GM06990 (cell line): ENCODE results near the gene CRISPLD2.

Source experiments
- DNase-seq: peaks from one replicate; pipeline ENCODE4 v3.0.0-alpha.2; 2011; ENCODE audit not compliant: insufficient read length; ENCODE audit errors: extremely low read depth
- H3K27me3 ChIP-seq: replicated peaks from 2 replicates; pipeline ENCODE4 v1.6.0; 2011; ENCODE audit warnings: low read length; ENCODE audit not compliant: control insufficient read depth, insufficient read depth
- H3K36me3 ChIP-seq: 2 replicates; pipeline ENCODE4 v1.5.1; 2011; ENCODE audit warnings: low read length; ENCODE audit not compliant: control insufficient read depth, insufficient read depth
- H3K4me3 ChIP-seq: replicated peaks from 2 replicates; pipeline ENCODE4 v1.5.1; 2011; ENCODE audit warnings: low read depth, mild to moderate bottlenecking, control low read depth, low read length
- TF ChIP-seq, protein P1 (sequence below): IDR thresholded peaks from 2 replicates; pipeline ENCODE4 v1.5.1; 2011; ENCODE audit warnings: low read length, control low read depth, mild to moderate bottlenecking, inconsistent platforms; ENCODE audit not compliant: insufficient read depth, poor library complexity, severe bottlenecking

CRISPLD2 gene

DNA sequence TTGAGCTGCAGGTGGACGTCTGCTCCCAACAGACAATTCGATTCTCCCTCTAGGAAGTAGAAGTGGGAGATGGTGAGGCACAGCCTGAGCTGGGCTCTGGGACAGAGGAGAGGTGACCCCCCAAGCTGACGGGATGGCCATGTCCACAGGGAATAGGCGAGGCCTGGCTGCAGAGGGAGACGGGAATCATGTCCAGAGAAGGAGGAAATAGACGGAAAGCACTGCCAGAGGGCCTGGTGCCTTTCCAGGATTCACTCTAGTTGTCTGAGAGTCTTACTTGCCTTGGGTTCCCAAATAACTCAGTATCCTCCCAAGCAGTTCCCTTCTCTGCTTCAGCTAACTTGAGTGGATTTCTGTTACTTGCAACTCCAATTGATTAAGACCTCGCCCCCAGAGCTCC lies 4.3 kb upstream of the CRISPLD2 start:
- H3K27me3 ChIP-seq = no peaks in the 10 kb centered on the region; the same call in none of the 2 replicates

DNA sequence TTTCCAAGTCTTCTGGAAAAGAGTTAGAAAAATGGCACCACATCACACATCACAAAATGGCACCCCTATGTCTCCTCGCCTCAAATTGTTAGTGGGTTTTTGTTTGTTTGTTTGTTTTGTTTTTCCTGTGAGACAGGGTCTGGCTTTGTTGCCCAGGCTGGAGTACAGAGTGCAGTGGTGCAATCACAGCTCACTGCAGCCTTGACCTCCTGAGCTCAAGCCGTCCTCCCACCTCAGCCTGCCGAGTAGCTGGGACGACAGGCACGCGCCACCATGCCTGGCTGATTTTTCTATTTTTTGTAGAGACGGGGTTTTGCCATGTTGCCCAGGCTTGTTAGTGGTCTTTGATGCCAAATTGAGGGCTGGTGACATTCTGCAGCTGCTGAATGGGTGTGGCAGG lies 3.8 kb upstream of the CRISPLD2 start:
- Histone ChIP-seq H3K27me3 (no peaks in the 10 kb centered on the region; the same call in none of the 2 replicates), H3K4me3 (no peak overlapping the region), H3K36me3 (no peaks in the 10 kb centered on the region)
- no peak for DNase-seq
- TF ChIP-seq, protein P1, sequence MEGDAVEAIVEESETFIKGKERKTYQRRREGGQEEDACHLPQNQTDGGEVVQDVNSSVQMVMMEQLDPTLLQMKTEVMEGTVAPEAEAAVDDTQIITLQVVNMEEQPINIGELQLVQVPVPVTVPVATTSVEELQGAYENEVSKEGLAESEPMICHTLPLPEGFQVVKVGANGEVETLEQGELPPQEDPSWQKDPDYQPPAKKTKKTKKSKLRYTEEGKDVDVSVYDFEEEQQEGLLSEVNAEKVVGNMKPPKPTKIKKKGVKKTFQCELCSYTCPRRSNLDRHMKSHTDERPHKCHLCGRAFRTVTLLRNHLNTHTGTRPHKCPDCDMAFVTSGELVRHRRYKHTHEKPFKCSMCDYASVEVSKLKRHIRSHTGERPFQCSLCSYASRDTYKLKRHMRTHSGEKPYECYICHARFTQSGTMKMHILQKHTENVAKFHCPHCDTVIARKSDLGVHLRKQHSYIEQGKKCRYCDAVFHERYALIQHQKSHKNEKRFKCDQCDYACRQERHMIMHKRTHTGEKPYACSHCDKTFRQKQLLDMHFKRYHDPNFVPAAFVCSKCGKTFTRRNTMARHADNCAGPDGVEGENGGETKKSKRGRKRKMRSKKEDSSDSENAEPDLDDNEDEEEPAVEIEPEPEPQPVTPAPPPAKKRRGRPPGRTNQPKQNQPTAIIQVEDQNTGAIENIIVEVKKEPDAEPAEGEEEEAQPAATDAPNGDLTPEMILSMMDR = no peak

More for the DNA sequence above, 4.3 kb upstream of the CRISPLD2 start:
- Histone ChIP-seq H3K36me3 (no peaks in the 10 kb centered on the region), H3K4me3 (no peak overlapping the region)
- no peak for DNase-seq
- TF ChIP-seq, protein P1 = no peak

DNA sequence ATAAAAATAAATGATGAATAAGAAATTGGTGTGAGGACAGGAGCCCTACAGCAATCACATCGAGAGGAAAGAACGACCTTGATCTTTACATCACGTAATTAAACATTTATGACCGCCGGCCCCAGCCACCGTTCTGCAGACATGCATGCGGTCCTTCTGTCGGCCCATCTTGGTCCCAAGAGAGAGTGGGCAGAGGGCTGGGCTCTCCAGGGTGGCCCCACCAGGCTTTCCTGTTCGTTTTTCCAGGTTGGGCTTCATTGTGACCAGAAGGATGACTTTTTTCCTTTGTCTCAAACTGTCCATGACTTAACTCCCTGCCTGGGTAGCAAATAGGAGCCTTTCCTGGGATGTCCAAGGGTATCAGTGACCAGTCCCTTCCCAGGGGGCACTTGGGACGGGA lies 3.3 kb upstream of the CRISPLD2 start:
- TF ChIP-seq, protein P1 = no peak
- DNase-seq = no peak
- Histone ChIP-seq H3K4me3 (no peak overlapping the region), H3K27me3 (no peaks in the 10 kb centered on the region; the same call in none of the 2 replicates), H3K36me3 (no peaks in the 10 kb centered on the region)

DNA sequence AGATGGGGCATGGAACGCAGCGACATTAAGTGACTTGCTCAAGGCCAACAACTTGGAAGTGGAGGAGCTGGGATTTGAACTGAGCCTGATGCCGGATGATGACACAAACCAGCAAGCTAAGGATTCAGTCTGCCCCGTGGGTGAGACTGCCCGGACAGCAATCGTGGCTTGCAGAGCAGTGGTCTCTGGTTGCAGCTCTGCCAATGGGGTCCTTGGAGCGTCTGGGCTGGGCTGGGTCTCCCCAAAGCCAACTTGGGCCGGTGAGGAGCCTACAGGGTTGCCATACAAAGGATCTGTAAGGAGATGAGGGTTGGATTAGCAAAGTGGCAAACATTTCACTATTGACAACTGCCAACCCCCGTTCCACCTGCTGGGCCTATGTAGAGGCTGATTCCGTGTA lies 2.6 kb upstream of the CRISPLD2 start:
- Histone ChIP-seq H3K27me3 (no peaks in the 10 kb centered on the region; the same call in none of the 2 replicates), H3K4me3 (no peak overlapping the region), H3K36me3 (no peaks in the 10 kb centered on the region)
- no peak for DNase-seq
- TF ChIP-seq, protein P1 = no peak

DNA sequence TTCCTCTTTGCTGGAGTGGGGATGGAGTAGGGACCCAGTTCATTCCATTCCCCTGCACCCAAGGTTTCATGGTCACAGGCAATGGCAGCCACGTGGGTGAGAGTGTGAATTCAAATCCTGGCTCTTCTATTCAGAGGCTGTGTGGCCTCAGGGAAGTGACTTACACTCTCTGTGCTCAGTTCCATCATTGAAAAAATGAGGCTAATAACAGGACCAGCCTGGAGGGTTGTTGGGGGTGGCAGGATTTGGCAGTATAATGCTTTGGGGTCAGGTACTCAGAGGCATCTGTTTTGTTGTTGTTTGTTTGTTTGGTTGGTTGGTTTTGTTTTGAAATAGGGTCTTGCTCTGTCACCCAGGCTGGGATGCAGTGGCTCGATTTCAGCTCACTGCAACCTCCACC lies 2.2 kb upstream of the CRISPLD2 start:
- Histone ChIP-seq H3K4me3 (no peak overlapping the region), H3K36me3 (no peaks in the 10 kb centered on the region), H3K27me3 (no peaks in the 10 kb centered on the region; the same call in none of the 2 replicates)
- TF ChIP-seq, protein P1 = no peak
- no peak for DNase-seq

DNA sequence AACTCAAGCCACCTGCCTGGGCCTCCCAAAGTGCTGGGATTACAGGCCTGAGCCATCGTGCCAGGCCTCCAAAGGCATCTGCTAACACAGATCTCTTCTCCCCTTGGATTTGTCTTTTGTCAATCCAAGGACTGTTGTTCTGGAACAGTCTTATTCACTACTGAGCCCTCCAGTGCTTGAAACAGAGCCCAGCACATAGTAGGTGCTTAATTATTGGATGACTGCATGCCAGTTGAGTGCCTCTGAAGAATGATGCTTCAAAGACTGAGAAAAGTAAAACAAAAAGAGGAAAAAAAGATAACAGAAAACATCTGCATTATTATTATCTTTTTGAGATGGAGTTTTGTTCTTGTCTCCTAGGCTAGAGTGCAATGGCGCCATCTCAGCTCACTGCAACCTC lies 1.7 kb upstream of the CRISPLD2 start:
- Histone ChIP-seq H3K36me3 (no peaks in the 10 kb centered on the region), H3K27me3 (peaks cover 2% of the 10 kb centered on the region), H3K4me3 (no peak overlapping the region)
- TF ChIP-seq, protein P1 = no peak
- DNase-seq = no peak
